Keratinocyte (primary cell): Measurements from ENCODE around the gene ZNF205. TPM values are rescaled to one million over a fixed set of nuclear protein-coding genes. Genes with fewer than 3 reads are reported as not detected.

Experiments used
- DNase-seq: peaks from one replicate; pipeline ENCODE4 v3.0.0-alpha.2; 2011; ENCODE audit warnings: low read depth, missing footprints, low spot score
- FAIRE-seq: peaks from 2 replicates; lab custom pipeline; 2011; peaks lifted over from hg19 to GRCh38; lab: Jason Lieb, UNC
- H2AFZ ChIP-seq: 2 replicates; pipeline ENCODE4 v1.6.0; 2012; ENCODE audit warnings: low read length, control low read depth, inconsistent platforms; ENCODE audit not compliant: control insufficient read depth
- H3K27ac ChIP-seq: 2 replicates; pipeline ENCODE4 v1.5.1; 2011; ENCODE audit warnings: low read length; ENCODE audit not compliant: control insufficient read depth, insufficient read depth
- H3K27me3 ChIP-seq: 3 replicates; pipeline ENCODE4 v1.6.0; 2011; ENCODE audit warnings: low read length; ENCODE audit not compliant: control insufficient read depth, insufficient read depth; ENCODE audit errors: extremely low read depth
- H3K36me3 ChIP-seq, 2 experiments: 2 replicates in 1 of 2; 3 replicates in 1 of 2; pipeline ENCODE4 v1.5.1; 2011; ENCODE audit warnings: low read length in 2 of 2, mild to moderate bottlenecking in 1 of 2; ENCODE audit not compliant: control insufficient read depth in 2 of 2, insufficient read depth in 2 of 2; ENCODE audit errors: extremely low read depth in 1 of 2
- H3K4me1 ChIP-seq: 3 replicates; pipeline ENCODE4 v1.5.1; 2011; ENCODE audit warnings: low read length; ENCODE audit not compliant: control insufficient read depth, insufficient read depth; ENCODE audit errors: extremely low read depth
- H3K4me2 ChIP-seq: 3 replicates; pipeline ENCODE4 v1.6.0; 2011; ENCODE audit warnings: low read depth, low read length; ENCODE audit not compliant: control insufficient read depth, insufficient read depth; ENCODE audit errors: extremely low read depth
- H3K4me3 ChIP-seq, 3 experiments: fragments of 200-600 bp in 1 of 3; sonication (generic) in 1 of 3; 2 replicates in 2 of 3; 3 replicates in 1 of 3; pipeline ENCODE4 v1.5.1; 2011 to 2016; ENCODE audit warnings: low read length in 3 of 3, mild to moderate bottlenecking in 3 of 3, control low read depth in 2 of 3, inconsistent platforms in 1 of 3, low read depth in 1 of 3, mixed read lengths in 1 of 3, mixed run types in 1 of 3, moderate library complexity in 1 of 3; ENCODE audit not compliant: control insufficient read depth in 2 of 3, insufficient read depth in 2 of 3; ENCODE audit errors: extremely low read depth in 1 of 3
- H3K79me2 ChIP-seq: 2 replicates; pipeline ENCODE4 v1.6.0; 2012; ENCODE audit warnings: low read length; ENCODE audit not compliant: control insufficient read depth, insufficient read depth
- H3K9ac ChIP-seq: 3 replicates; pipeline ENCODE4 v1.6.0; 2011; ENCODE audit warnings: low read length; ENCODE audit not compliant: control insufficient read depth, insufficient read depth; ENCODE audit errors: extremely low read depth
- H3K9me1 ChIP-seq: 3 replicates; pipeline ENCODE4 v1.6.0; 2011; ENCODE audit warnings: low read length; ENCODE audit not compliant: control insufficient read depth, insufficient read depth; ENCODE audit errors: extremely low read depth
- H3K9me3 ChIP-seq: 2 replicates; pipeline ENCODE4 v1.5.1; 2012; ENCODE audit warnings: low read depth, low read length; ENCODE audit not compliant: control insufficient read depth
- H4K20me1 ChIP-seq: 3 replicates; pipeline ENCODE4 v1.6.0; 2011; ENCODE audit warnings: low read length; ENCODE audit not compliant: control insufficient read depth, insufficient read depth; ENCODE audit errors: extremely low read depth
- CTCF ChIP-seq, 3 experiments: IDR thresholded peaks in 1 of 3; conservative IDR thresholded peaks in 1 of 3; optimal IDR thresholded peaks in 1 of 3; 2 replicates in 2 of 3; 3 replicates in 1 of 3; pipeline versions ENCODE3 to v1.5.1; 2011; ENCODE audit warnings: low read length in 3 of 3, mild to moderate bottlenecking in 3 of 3, moderate library complexity in 2 of 3, control low read depth in 1 of 3, inconsistent platforms in 1 of 3; ENCODE audit not compliant: insufficient read depth in 2 of 3; ENCODE audit errors: extremely low read depth in 1 of 3
- EZH2 ChIP-seq: IDR thresholded peaks from one replicate; pipeline ENCODE4 v1.6.1; 2012; ENCODE audit warnings: inconsistent platforms, mild to moderate bottlenecking, low read length, moderate library complexity
- dilution Hi-C: fragments of 300-500 bp; cut with MboI; formaldehyde crosslinking; loops from one replicate; pipeline ENCODE4 v1.7.0; 2020; ENCODE audit warnings: low sequenced_read_pairs; ENCODE audit not compliant: extremely low pct_ligation_motif_present
- polyA plus RNA-seq, 5 experiments: library from polyadenylated mRNA; depleted of rRNA in 3 of 5; stranded (reverse) in 3 of 5; stranded (forward) in 1 of 5; unstranded in 1 of 5; fragments of >200 nt; gene quantifications; 1 replicate in 1 of 5; 2 replicates in 3 of 5; 3 replicates in 1 of 5; pipeline versions ENCODE4 v1.2.1 to v1.2.3, GENCODE V29; 2011 to 2012; ENCODE audit warnings: missing spikeins in 2 of 5, low read depth in 1 of 5, low replicate concordance in 1 of 5

ZNF205 gene
- polyA plus RNA-seq, 1 donor (not counting 4 experiments of a cell fraction or from before 2014, with no cell fraction given): 6.0 TPM

DNA sequence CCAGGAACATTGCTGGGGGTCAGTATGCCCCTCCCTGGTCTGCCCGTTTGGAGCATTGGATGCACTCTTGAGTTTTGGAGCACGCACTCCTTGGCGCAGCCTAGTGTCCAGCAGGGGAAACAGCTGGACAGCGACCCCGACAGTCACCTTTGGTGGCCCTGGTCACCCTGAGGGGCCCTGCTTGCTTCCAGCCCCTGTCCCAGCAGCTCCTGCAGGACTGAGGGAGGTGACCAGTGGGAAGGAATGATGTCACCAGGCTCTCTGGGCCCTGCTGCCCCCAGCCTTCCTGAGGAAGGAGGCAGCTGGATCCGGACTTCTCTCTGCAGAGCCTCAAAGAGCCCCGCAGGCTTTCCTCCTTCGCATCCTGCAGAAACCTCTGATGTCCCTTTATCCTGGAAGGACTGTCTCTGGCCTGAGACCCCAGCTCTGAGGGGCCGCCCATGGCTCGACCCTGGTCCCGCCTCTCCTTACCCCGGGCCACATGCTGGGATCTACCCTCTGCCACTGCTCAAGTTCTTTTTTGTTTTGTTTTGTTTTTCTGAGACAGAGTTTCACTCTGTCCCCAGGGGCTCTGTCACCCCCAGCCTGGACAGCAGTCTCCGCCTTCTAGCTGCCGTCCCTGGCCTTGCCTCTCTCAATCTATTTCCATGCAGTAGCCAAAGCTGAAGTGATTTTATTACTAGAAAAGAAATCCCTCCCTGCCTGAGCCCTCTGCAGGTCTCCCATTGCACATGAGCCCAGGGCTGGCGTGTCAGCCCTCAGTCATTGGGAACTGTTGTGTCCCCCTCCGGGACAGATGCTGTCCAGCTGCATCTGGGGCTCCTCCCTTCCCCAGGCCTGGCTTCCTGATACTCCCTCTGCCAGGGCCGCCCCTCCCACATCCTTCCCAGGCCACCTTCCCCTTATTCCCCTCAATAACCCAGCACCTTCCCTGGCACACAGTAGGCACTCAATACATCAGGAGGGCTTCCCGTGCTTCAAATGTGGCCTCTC lies 24.8 kb upstream of the ZNF205 start:
- no peak overlapping the region for H3K27ac ChIP-seq
- dilution Hi-C loops: no loop called here

GRCh38 chr16:3088450-3088849 lies 23.9 kb upstream of the ZNF205 start:
- Histone ChIP-seq H3K4me1 (no peaks in the 10 kb centered on the region), H3K9me3 (no peaks in the 10 kb centered on the region), H3K4me3 (no peak overlapping the region), H3K9me1 (no peaks in the 10 kb centered on the region), H2AFZ (no peak overlapping the region), H3K27me3 (peaks cover 5% of the 10 kb centered on the region), H3K4me2 (no peak overlapping the region), H3K27ac (no peak overlapping the region), H3K9ac (no peak overlapping the region), H3K79me2 (no peaks in the 10 kb centered on the region), H3K36me3 (no peaks in the 10 kb centered on the region), H4K20me1 (no peaks in the 10 kb centered on the region)
- FAIRE-seq: no peak
- dilution Hi-C loops: no loop called here
- DNase-seq: no peak
- TF ChIP-seq EZH2 (no peak), CTCF (optimal IDR thresholded peaks at IDR 0.05 in 1 of 3, IDR thresholded peaks at IDR 0.05 in 1 of 3, conservative IDR thresholded peaks at IDR 0.05 in 1 of 3; ENCODE audit: extremely low read depth in 1 of 3, insufficient read depth in 2 of 3, low read length in 3 of 3) (no peak)

More for the DNA sequence above, 24.8 kb upstream of the ZNF205 start:
- Histone ChIP-seq H3K36me3 (no peaks in the 10 kb centered on the region), H3K27me3 (peaks cover 5% of the 10 kb centered on the region), H3K9me3 (no peaks in the 10 kb centered on the region), H3K79me2 (no peaks in the 10 kb centered on the region), H3K4me2 (no peak overlapping the region), H3K4me3 (no peak overlapping the region), H2AFZ (no peak overlapping the region), H3K9me1 (no peaks in the 10 kb centered on the region), H4K20me1 (no peaks in the 10 kb centered on the region), H3K4me1 (no peaks in the 10 kb centered on the region), H3K9ac (no peak overlapping the region)
- FAIRE-seq: no peak
- DNase-seq: no peak
- TF ChIP-seq EZH2: no peak
- peak in 1 of 3 experiments; percentile 32 for TF ChIP-seq CTCF (optimal IDR thresholded peaks at IDR 0.05 in 1 of 3, IDR thresholded peaks at IDR 0.05 in 1 of 3, conservative IDR thresholded peaks at IDR 0.05 in 1 of 3; ENCODE audit: extremely low read depth in 1 of 3, insufficient read depth in 2 of 3, low read length in 3 of 3)
